Breast epithelium (tissue), 4 donors: ENCODE data around the gene CNDP1. TPM values are rescaled to one million over a fixed set of nuclear protein-coding genes. Genes with fewer than 3 reads are reported as not detected.

Experiments used
- DNase-seq, 2 donors: peaks; one replicate each; pipeline ENCODE4 v3.0.0-alpha.2; 2019; ENCODE audit warnings: low spot score in 2 of 2
- H3K27ac ChIP-seq, 2 donors: fragments of 200-600 bp; sonication (generic) in 1 of 2; one replicate each; pipeline ENCODE4 v1.5.1; 2016 to 2019; ENCODE audit warnings: mild to moderate bottlenecking in 1 of 2
- H3K27me3 ChIP-seq, 2 donors: fragments of 200-600 bp; sonication (generic) in 1 of 2; one replicate each; pipeline versions ENCODE4 v1.5.1 to v1.6.0; 2017 to 2019; ENCODE audit warnings: control low read depth in 1 of 2, mild to moderate bottlenecking in 1 of 2
- H3K36me3 ChIP-seq: fragments of 200-600 bp; one replicate; pipeline ENCODE4 v1.5.1; 2019
- H3K4me1 ChIP-seq, 2 donors: fragments of 200-600 bp; sonication (generic); one replicate each; pipeline ENCODE4 v1.5.1; 2016 to 2019; ENCODE audit warnings: control low read depth in 1 of 2
- H3K4me3 ChIP-seq, 3 donors: fragments of 200-600 bp; sonication (generic); 1 replicate in 2 of 3; 2 replicates in 1 of 3; pipeline ENCODE4 v1.5.1; 2016 to 2019; ENCODE audit warnings: mild to moderate bottlenecking in 3 of 3, moderate library complexity in 2 of 3
- H3K9me3 ChIP-seq, 2 donors: fragments of 200-600 bp; sonication (generic) in 1 of 2; one replicate each; pipeline ENCODE4 v1.5.1; 2016 to 2019; ENCODE audit warnings: control low read depth in 1 of 2
- POLR2A ChIP-seq: fragments of 450-650 bp; IDR thresholded peaks from one replicate; pipeline ENCODE4 v1.6.1; 2016; ENCODE audit warnings: antibody characterized with exemption, mild to moderate bottlenecking, moderate library complexity
- POLR2AphosphoS5 ChIP-seq, 3 donors: sonication (generic); formaldehyde crosslinking; IDR thresholded peaks; one replicate each; pipeline ENCODE4 v1.6.1; 2017; ENCODE audit warnings: antibody characterized with exemption in 3 of 3
- intact Hi-C: fragments of 100-400 bp; cut with DNase I; formaldehyde crosslinking; loops from one replicate; pipeline ENCODE4 v1.15.1; 2023; ENCODE audit warnings: low total_unique reads
- total RNA-seq, 3 donors: library from RNA; depleted of rRNA; stranded (reverse); fragments of >200 nt; gene quantifications; one replicate each; pipeline ENCODE4 v1.1.0, GENCODE V29; 2016
- TF ChIP-seq, protein P1 (sequence below), 3 donors: fragments of 450-650 bp; IDR thresholded peaks; one replicate each; pipeline ENCODE4 v1.5.1; 2016 to 2017; ENCODE audit warnings: antibody characterized with exemption in 3 of 3, mild to moderate bottlenecking in 3 of 3, moderate library complexity in 3 of 3

The CNDP1 gene
- total RNA-seq, 3 donors from 2014 or later, result 0.33 TPM; not detected in 2

- no peak overlapping the region for H3K4me3 ChIP-seq
- peaks cover 0 to 9% of the 10 kb centered on the region in 2 donors for H3K27me3 ChIP-seq
- intact Hi-C loops, result no loop called here
- no peaks in the 10 kb centered on the region for H3K36me3 ChIP-seq
- H3K4me1 ChIP-seq, result no peaks in the 10 kb centered on the region
- H3K9me3 ChIP-seq, result no peaks in the 10 kb centered on the region
- no peak for DNase-seq
- H3K27ac ChIP-seq, result no peak overlapping the region
- TF ChIP-seq, protein P1, sequence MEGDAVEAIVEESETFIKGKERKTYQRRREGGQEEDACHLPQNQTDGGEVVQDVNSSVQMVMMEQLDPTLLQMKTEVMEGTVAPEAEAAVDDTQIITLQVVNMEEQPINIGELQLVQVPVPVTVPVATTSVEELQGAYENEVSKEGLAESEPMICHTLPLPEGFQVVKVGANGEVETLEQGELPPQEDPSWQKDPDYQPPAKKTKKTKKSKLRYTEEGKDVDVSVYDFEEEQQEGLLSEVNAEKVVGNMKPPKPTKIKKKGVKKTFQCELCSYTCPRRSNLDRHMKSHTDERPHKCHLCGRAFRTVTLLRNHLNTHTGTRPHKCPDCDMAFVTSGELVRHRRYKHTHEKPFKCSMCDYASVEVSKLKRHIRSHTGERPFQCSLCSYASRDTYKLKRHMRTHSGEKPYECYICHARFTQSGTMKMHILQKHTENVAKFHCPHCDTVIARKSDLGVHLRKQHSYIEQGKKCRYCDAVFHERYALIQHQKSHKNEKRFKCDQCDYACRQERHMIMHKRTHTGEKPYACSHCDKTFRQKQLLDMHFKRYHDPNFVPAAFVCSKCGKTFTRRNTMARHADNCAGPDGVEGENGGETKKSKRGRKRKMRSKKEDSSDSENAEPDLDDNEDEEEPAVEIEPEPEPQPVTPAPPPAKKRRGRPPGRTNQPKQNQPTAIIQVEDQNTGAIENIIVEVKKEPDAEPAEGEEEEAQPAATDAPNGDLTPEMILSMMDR (IDR thresholded peaks at IDR 0.05), result no peak
- TF ChIP-seq POLR2A, result no peak
- TF ChIP-seq POLR2AphosphoS5 (IDR thresholded peaks at IDR 0.05), result no peak
These were observed 48.3 kb downstream of the CNDP1 start for GRCh38 chr18:74582642-74583041.

DNA sequence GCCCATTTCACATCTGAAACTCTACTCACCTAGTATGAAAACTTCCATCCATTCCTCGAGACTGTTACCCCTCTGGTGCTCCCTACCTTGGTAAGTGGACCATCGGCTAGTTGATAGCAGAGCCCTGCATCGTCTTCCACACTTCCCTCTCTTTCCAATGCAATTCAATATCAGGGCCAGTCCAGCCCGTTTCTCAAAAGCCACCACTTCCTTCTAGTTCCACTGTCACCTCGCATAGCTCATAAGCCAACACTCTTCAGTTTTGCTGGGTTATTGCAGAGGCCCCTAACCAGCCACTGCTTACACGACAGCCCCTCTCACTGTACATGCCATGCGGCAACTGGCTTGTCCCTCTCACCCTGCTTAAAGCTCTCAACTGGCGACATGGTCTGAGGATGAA, 53.1 kb downstream of the CNDP1 start:
- intact Hi-C loops, result no loop called here
- no peaks in the 10 kb centered on the region for H3K4me1 ChIP-seq
- H3K27me3 ChIP-seq, result peaks cover 0 to 9% of the 10 kb centered on the region in 2 donors
- TF ChIP-seq POLR2AphosphoS5 (IDR thresholded peaks at IDR 0.05) (no peak), POLR2A (no peak)
- TF ChIP-seq, protein P1 (IDR thresholded peaks at IDR 0.05), result no peak
- H3K9me3 ChIP-seq, result no peaks in the 10 kb centered on the region
- DNase-seq, result no peak
- no peaks in the 10 kb centered on the region for H3K36me3 ChIP-seq
- no peak overlapping the region for H3K4me3 ChIP-seq
- no peak overlapping the region for H3K27ac ChIP-seq

- peaks cover 0 to 9% of the 10 kb centered on the region in 2 donors for H3K27me3 ChIP-seq
- no peak for DNase-seq
- no peak overlapping the region for H3K4me3 ChIP-seq
- no peaks in the 10 kb centered on the region for H3K9me3 ChIP-seq
- H3K4me1 ChIP-seq, result no peaks in the 10 kb centered on the region
- TF ChIP-seq POLR2AphosphoS5 (IDR thresholded peaks at IDR 0.05), result no peak
- intact Hi-C loops, result no loop called here
- H3K36me3 ChIP-seq, result no peaks in the 10 kb centered on the region
- H3K27ac ChIP-seq, result no peak overlapping the region
These were observed 54.7 kb downstream of the CNDP1 start for GRCh38 chr18:74589021-74589420.

GRCh38 chr18:74589811-74590210, 55.5 kb downstream of the CNDP1 start:
- Histone ChIP-seq H3K4me1 (no peaks in the 10 kb centered on the region), H3K9me3 (no peaks in the 10 kb centered on the region), H3K27me3 (peaks cover 0 to 7% of the 10 kb centered on the region in 2 donors), H3K27ac (no peak overlapping the region), H3K4me3 (no peak overlapping the region), H3K36me3 (no peaks in the 10 kb centered on the region)
- intact Hi-C loops, result no loop called here
- no peak for DNase-seq
- TF ChIP-seq POLR2AphosphoS5 (IDR thresholded peaks at IDR 0.05) (no peak), POLR2A (no peak)
- TF ChIP-seq, protein P1 (IDR thresholded peaks at IDR 0.05), result no peak

DNA sequence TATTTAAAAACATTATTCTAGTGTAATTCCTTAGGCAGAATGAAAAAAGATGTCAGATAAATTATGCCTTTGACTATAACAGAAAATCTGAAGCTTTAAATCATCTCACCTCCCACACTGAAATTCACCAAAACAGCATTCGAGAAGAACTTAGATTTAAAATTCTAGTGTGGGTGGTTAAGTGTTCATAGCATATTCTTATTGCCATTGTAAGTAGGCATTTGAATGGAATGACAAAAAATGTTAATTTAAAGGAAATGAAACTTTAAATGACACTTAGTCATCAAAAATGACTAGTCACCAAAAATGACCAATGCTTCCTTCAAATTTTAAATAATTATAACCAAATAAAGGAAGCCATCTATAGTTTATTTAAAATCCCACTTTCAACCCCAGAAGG, 56.4 kb downstream of the CNDP1 start:
- DNase-seq, result no peak
- H3K4me1 ChIP-seq, result peaks cover 0 to 3% of the 10 kb centered on the region in 2 donors
- H3K27ac ChIP-seq, result no peak overlapping the region
- H3K4me3 ChIP-seq, result no peak overlapping the region
- intact Hi-C loops, result no loop called here
- no peaks in the 10 kb centered on the region for H3K27me3 ChIP-seq
- no peaks in the 10 kb centered on the region for H3K36me3 ChIP-seq
- H3K9me3 ChIP-seq, result no peaks in the 10 kb centered on the region
- TF ChIP-seq POLR2A (no peak), POLR2AphosphoS5 (IDR thresholded peaks at IDR 0.05) (no peak)
- TF ChIP-seq, protein P1 (IDR thresholded peaks at IDR 0.05), result no peak

- H3K4me1 ChIP-seq, result peaks cover 5 to 7% of the 10 kb centered on the region in 2 donors
- H3K27ac ChIP-seq, result no peak overlapping the region
- H3K4me3 ChIP-seq, result no peak overlapping the region
- intact Hi-C loops, result no loop called here
- no peak for TF ChIP-seq POLR2A
- TF ChIP-seq POLR2AphosphoS5 (IDR thresholded peaks at IDR 0.05), result no peak
- TF ChIP-seq, protein P1 (IDR thresholded peaks at IDR 0.05), result no peak
- DNase-seq, result no peak
- no peaks in the 10 kb centered on the region for H3K9me3 ChIP-seq
- no peaks in the 10 kb centered on the region for H3K36me3 ChIP-seq
- no peaks in the 10 kb centered on the region for H3K27me3 ChIP-seq
These were observed 61.1 kb downstream of the CNDP1 start for GRCh38 chr18:74595431-74595830.
